GM12875 (cell line): ENCODE results near the gene CBFB.

Source experiments
- H3K4me3 ChIP-seq: one replicate; pipeline ENCODE4 v1.5.1; 2011; ENCODE audit warnings: low read depth, low read length, control low read depth
- CTCF ChIP-seq: IDR thresholded peaks from 2 replicates; pipeline ENCODE4 v1.5.1; 2011; ENCODE audit warnings: low read depth, mild to moderate bottlenecking, control low read depth, inconsistent platforms, low read length, moderate library complexity, borderline replicate concordance; ENCODE audit not compliant: insufficient read depth

CBFB gene

GRCh38 chr16:67147437-67148140 is 118.6 kb downstream of the CBFB start:
- no peak for TF ChIP-seq CTCF
- H3K4me3 ChIP-seq, result no peak overlapping the region

GRCh38 chr16:67148221-67148620 is 119.3 kb downstream of the CBFB start:
- H3K4me3 ChIP-seq, result no peak overlapping the region
- TF ChIP-seq CTCF, result no peak

GRCh38 chr16:67148656-67149275 is 119.8 kb downstream of the CBFB start:
- no peak for TF ChIP-seq CTCF
- no peak overlapping the region for H3K4me3 ChIP-seq

GRCh38 chr16:67149276-67150046 is 120.5 kb downstream of the CBFB start:
- no peak overlapping the region for H3K4me3 ChIP-seq

GRCh38 chr16:67150047-67150832 is 121.3 kb downstream of the CBFB start:
- H3K4me3 ChIP-seq, result peak overlapping the region; percentile 57
- TF ChIP-seq CTCF, result no peak

More at GRCh38 chr16:67149276-67150046, 120.5 kb downstream of the CBFB start:
- no peak for TF ChIP-seq CTCF
